Mesenchymal stem cell (in vitro differentiated cells and primary cell): ENCODE measurements around the gene AP5Z1.
"Not testable (repeated sequence)": the region's sequence is repeated elsewhere in the genome, so short reads cannot be mapped to it uniquely, and the experiment has no call there.

Experiments used
- DNase-seq: peaks from one replicate; pipeline ENCODE4 v3.0.0-alpha.2; 2013
- H2AFZ ChIP-seq: one replicate; pipeline ENCODE4 v1.6.1; 2013; ENCODE audit warnings: low read depth, mild to moderate bottlenecking, control low read depth, inconsistent platforms, low read length, moderate library complexity
- H2AK5ac ChIP-seq: 2 replicates; pipeline ENCODE4 v1.6.1; 2013; ENCODE audit warnings: low read length, moderate library complexity, mild to moderate bottlenecking, inconsistent platforms; ENCODE audit not compliant: severe bottlenecking
- H2BK120ac ChIP-seq: one replicate; pipeline ENCODE4 v1.6.1; 2013; ENCODE audit warnings: low read depth, mild to moderate bottlenecking, inconsistent platforms, low read length, moderate library complexity
- H2BK12ac ChIP-seq, 2 experiments: one replicate each; pipeline ENCODE4 v1.6.1; 2013; ENCODE audit warnings: inconsistent platforms in 2 of 2, low read length in 2 of 2, mild to moderate bottlenecking in 2 of 2, moderate library complexity in 2 of 2, control low read depth in 1 of 2
- H2BK15ac ChIP-seq: one replicate; pipeline ENCODE4 v1.6.1; 2013; ENCODE audit warnings: mild to moderate bottlenecking, low read depth, inconsistent platforms; ENCODE audit not compliant: poor library complexity, severe bottlenecking
- H2BK5ac ChIP-seq: 2 replicates; pipeline ENCODE4 v1.6.1; 2013; ENCODE audit warnings: low read depth, mild to moderate bottlenecking, low read length, control low read depth, inconsistent platforms; ENCODE audit not compliant: poor library complexity, severe bottlenecking
- H3K14ac ChIP-seq, 2 experiments: one replicate each; pipeline ENCODE4 v1.6.1; 2013; ENCODE audit warnings: inconsistent platforms in 2 of 2, low read length in 2 of 2, control low read depth in 1 of 2, mild to moderate bottlenecking in 1 of 2, moderate library complexity in 1 of 2
- H3K18ac ChIP-seq, 2 experiments: one replicate each; pipeline ENCODE4 v1.6.1; 2013; ENCODE audit warnings: inconsistent platforms in 2 of 2, low read length in 2 of 2, control low read depth in 1 of 2, low read depth in 1 of 2, mild to moderate bottlenecking in 1 of 2
- H3K23ac ChIP-seq, 2 experiments: one replicate each; pipeline ENCODE4 v1.6.1; 2013; ENCODE audit warnings: inconsistent platforms in 2 of 2, low read length in 2 of 2, mild to moderate bottlenecking in 2 of 2, moderate library complexity in 2 of 2, control low read depth in 1 of 2
- H3K27ac ChIP-seq: 2 replicates; pipeline ENCODE4 v1.5.1; 2013; ENCODE audit warnings: mild to moderate bottlenecking, moderate library complexity, low read length, control low read depth, inconsistent platforms; ENCODE audit not compliant: poor library complexity, severe bottlenecking
- H3K27me3 ChIP-seq, 2 experiments: 2 replicates each; pipeline versions ENCODE4 v1.6.1 to v1.7.0; 2013; ENCODE audit warnings: low read length in 2 of 2, mild to moderate bottlenecking in 2 of 2, moderate library complexity in 2 of 2, control low read depth in 1 of 2, inconsistent platforms in 1 of 2; ENCODE audit not compliant: control insufficient read depth in 1 of 2, insufficient read depth in 1 of 2
- H3K36me3 ChIP-seq, 2 experiments: 2 replicates each; pipeline versions ENCODE4 v1.6.1 to v1.7.0; 2013; ENCODE audit warnings: low read length in 2 of 2, control low read depth in 1 of 2, inconsistent platforms in 1 of 2, low read depth in 1 of 2, mild to moderate bottlenecking in 1 of 2; ENCODE audit not compliant: insufficient read depth in 2 of 2, control insufficient read depth in 1 of 2
- H3K4ac ChIP-seq, 2 experiments: one replicate each; pipeline ENCODE4 v1.6.1; 2013; ENCODE audit warnings: inconsistent platforms in 2 of 2, low read length in 2 of 2, mild to moderate bottlenecking in 2 of 2, moderate library complexity in 2 of 2, control low read depth in 1 of 2, low read depth in 1 of 2
- H3K4me1 ChIP-seq: 2 replicates; pipeline ENCODE4 v1.6.1; 2013; ENCODE audit warnings: low read depth, low read length, control low read depth; ENCODE audit not compliant: control insufficient read depth, insufficient read depth
- H3K4me2 ChIP-seq: 2 replicates; pipeline ENCODE4 v1.6.1; 2013; ENCODE audit warnings: low read length, mild to moderate bottlenecking, inconsistent platforms; ENCODE audit not compliant: poor library complexity, severe bottlenecking
- H3K4me3 ChIP-seq, 2 experiments: 2 replicates each; pipeline versions ENCODE4 v1.5.1 to v1.7.0; 2013; ENCODE audit warnings: low read length in 2 of 2, mild to moderate bottlenecking in 2 of 2, control low read depth in 1 of 2, low read depth in 1 of 2; ENCODE audit not compliant: insufficient read depth in 1 of 2
- H3K79me1 ChIP-seq: replicated peaks from 2 replicates; pipeline ENCODE4 v1.6.1; 2013; ENCODE audit warnings: mild to moderate bottlenecking, control low read depth, low read length, inconsistent platforms; ENCODE audit not compliant: poor library complexity, severe bottlenecking
- H3K9ac ChIP-seq: 2 replicates; pipeline ENCODE4 v1.7.0; 2013; ENCODE audit warnings: mild to moderate bottlenecking, low read length, moderate library complexity
- H3K9me3 ChIP-seq: 2 replicates; pipeline ENCODE4 v1.7.0; 2013; ENCODE audit warnings: mild to moderate bottlenecking, low read length; ENCODE audit not compliant: control insufficient read depth
- H4K8ac ChIP-seq: one replicate; pipeline ENCODE4 v1.6.1; 2013; ENCODE audit warnings: inconsistent platforms, mild to moderate bottlenecking, low read length, moderate library complexity
- H4K91ac ChIP-seq: one replicate; pipeline ENCODE4 v1.6.1; 2013; ENCODE audit warnings: mild to moderate bottlenecking, low read length, inconsistent platforms
- WGBS: methylation state at CpG from one replicate; pipeline ENCODE4 v1.1.7; 2013; ENCODE audit warnings: mixed read lengths; 5-methylcytosine and 5-hydroxymethylcytosine counted together

Gene AP5Z1

GRCh38 chr7:4792537-4793126, 17.2 kb downstream of the AP5Z1 start:
- no peak for DNase-seq

GRCh38 chr7:4793385-4793993, 18.1 kb downstream of the AP5Z1 start:
- not testable (repeated sequence) for H3K4ac ChIP-seq, H3K4me2 ChIP-seq, DNase-seq, H3K4me1 ChIP-seq, H3K9ac ChIP-seq, H3K18ac ChIP-seq, H3K27ac ChIP-seq, H2BK12ac ChIP-seq, H2BK5ac ChIP-seq, H3K27me3 ChIP-seq, H2AFZ ChIP-seq, H3K79me1 ChIP-seq, H3K9me3 ChIP-seq, H3K14ac ChIP-seq, H3K23ac ChIP-seq, H4K91ac ChIP-seq, H2AK5ac ChIP-seq, H2BK120ac ChIP-seq, H3K4me3 ChIP-seq, H2BK15ac ChIP-seq, H4K8ac ChIP-seq
- peaks cover 30 to 46% of the 10 kb centered on the region in 2 experiments for H3K36me3 ChIP-seq
- WGBS: 96% methylated on average over 30 of the region's 30 CpGs

More at GRCh38 chr7:4792537-4793126, 17.2 kb downstream of the AP5Z1 start:
- WGBS: 70% methylated on average over 47 of the region's 47 CpGs
- Histone ChIP-seq H3K14ac (no peak overlapping the region), H3K36me3 (peaks cover 39 to 54% of the 10 kb centered on the region in 2 experiments), H4K8ac (peak overlapping the region; percentile 64), H3K9me3 (no peaks in the 10 kb centered on the region), H3K27ac (no peak overlapping the region), H2BK15ac (no peak overlapping the region), H2BK12ac (peak overlapping the region in 1 of 2 experiments; percentile 6), H3K4me2 (no peak overlapping the region), H3K79me1 (peaks cover 5% of the 10 kb centered on the region), H4K91ac (no peak overlapping the region), H3K4ac (no peak overlapping the region), H3K4me3 (peak overlapping the region in 1 of 2 experiments; percentile 18), H3K23ac (no peak overlapping the region), H3K18ac (no peak overlapping the region), H3K27me3 (no peaks in the 10 kb centered on the region), H2BK120ac (no peak overlapping the region), H2AFZ (no peak overlapping the region), H3K9ac (no peak overlapping the region), H3K4me1 (peaks cover 4% of the 10 kb centered on the region), H2AK5ac (no peak overlapping the region), H2BK5ac (no peak overlapping the region)

- 86% methylated on average over 14 of the region's 14 CpGs for WGBS
- not testable (repeated sequence) for H3K9ac ChIP-seq, DNase-seq, H3K9me3 ChIP-seq, H2AFZ ChIP-seq, H3K23ac ChIP-seq, H3K18ac ChIP-seq, H2BK15ac ChIP-seq, H4K8ac ChIP-seq, H4K91ac ChIP-seq, H2BK5ac ChIP-seq, H2BK12ac ChIP-seq, H2BK120ac ChIP-seq, H3K27me3 ChIP-seq, H3K4ac ChIP-seq, H3K79me1 ChIP-seq, H3K14ac ChIP-seq, H2AK5ac ChIP-seq, H3K27ac ChIP-seq, H3K4me1 ChIP-seq, H3K4me2 ChIP-seq, H3K4me3 ChIP-seq
- H3K36me3 ChIP-seq: peaks cover 27 to 39% of the 10 kb centered on the region in 2 experiments
Measured at GRCh38 chr7:4794171-4794570, 18.7 kb downstream of the AP5Z1 start.

GRCh38 chr7:4794591-4795350, 19.3 kb downstream of the AP5Z1 start:
- no peak overlapping the region for H3K4ac ChIP-seq
- H3K9ac ChIP-seq: no peak overlapping the region
- peaks cover 27 to 33% of the 10 kb centered on the region in 2 experiments for H3K36me3 ChIP-seq
- H3K79me1 ChIP-seq: no peaks in the 10 kb centered on the region
- H3K9me3 ChIP-seq: no peaks in the 10 kb centered on the region
- no peak overlapping the region for H3K4me2 ChIP-seq
- no peak overlapping the region for H3K27ac ChIP-seq
- DNase-seq: peak; percentile 17
- H2BK15ac ChIP-seq: no peak overlapping the region
- H3K14ac ChIP-seq: no peak overlapping the region
- H2BK120ac ChIP-seq: no peak overlapping the region
- no peak overlapping the region for H2AFZ ChIP-seq
- 86% methylated on average over 23 of the region's 24 CpGs for WGBS
- no peak overlapping the region for H2AK5ac ChIP-seq
- H3K18ac ChIP-seq: no peak overlapping the region
- no peak overlapping the region for H4K8ac ChIP-seq
- no peak overlapping the region for H2BK5ac ChIP-seq
- no peak overlapping the region for H3K23ac ChIP-seq
- H3K27me3 ChIP-seq: no peaks in the 10 kb centered on the region
- H3K4me1 ChIP-seq: peaks cover 4% of the 10 kb centered on the region
- no peak overlapping the region for H2BK12ac ChIP-seq
- no peak overlapping the region for H4K91ac ChIP-seq
- no peak overlapping the region for H3K4me3 ChIP-seq
